Mesothelial cell of epicardium (in vitro differentiated cells): Measurements from ENCODE around the gene PREPL. TPM values are rescaled to one million over a fixed set of nuclear protein-coding genes. Genes with fewer than 3 reads are reported as not detected.
A peak's percentile ranks its signal among the peaks of the same experiment; 100 is the strongest.

ENCODE experiments used
- DNase-seq, 2 experiments: peaks; one replicate each; pipeline ENCODE4 v3.0.0; 2021; ENCODE audit warnings: low spot score in 2 of 2; ENCODE audit not compliant: unreplicated experiment in 2 of 2
- H3K27ac Mint-ChIP-seq: 2 replicates; pipeline ENCODE4 v1.8.0; 2021; ENCODE audit warnings: mixed read lengths
- H3K27me3 Mint-ChIP-seq: 2 replicates; pipeline ENCODE4 v1.8.0; 2021; ENCODE audit warnings: low read depth, mixed read lengths
- H3K36me3 Mint-ChIP-seq: 2 replicates; pipeline ENCODE4 v1.8.0; 2021; ENCODE audit warnings: mixed read lengths
- H3K4me1 Mint-ChIP-seq: 2 replicates; pipeline ENCODE4 v1.8.0; 2021; ENCODE audit warnings: mixed read lengths
- H3K4me3 Mint-ChIP-seq: 2 replicates; pipeline ENCODE4 v1.8.0; 2021; ENCODE audit warnings: mild to moderate bottlenecking, moderate library complexity, mixed read lengths
- H3K9me3 Mint-ChIP-seq: 2 replicates; pipeline ENCODE4 v1.8.0; 2021; ENCODE audit warnings: mixed read lengths
- total RNA-seq: library from RNA; stranded (reverse); gene quantifications from 3 replicates; pipeline ENCODE4 v1.2.1, GENCODE V29; 2021
- TF ChIP-seq, protein P1 (sequence below): fragments of 200-600 bp; sonication (generic); IDR thresholded peaks from one replicate; pipeline ENCODE4 v1.5.0; 2021; ENCODE audit warnings: antibody characterized with exemption; ENCODE audit not compliant: unreplicated experiment

PREPL gene
- total RNA-seq, 1 donor from 2014 or later: 47.2 TPM

DNA sequence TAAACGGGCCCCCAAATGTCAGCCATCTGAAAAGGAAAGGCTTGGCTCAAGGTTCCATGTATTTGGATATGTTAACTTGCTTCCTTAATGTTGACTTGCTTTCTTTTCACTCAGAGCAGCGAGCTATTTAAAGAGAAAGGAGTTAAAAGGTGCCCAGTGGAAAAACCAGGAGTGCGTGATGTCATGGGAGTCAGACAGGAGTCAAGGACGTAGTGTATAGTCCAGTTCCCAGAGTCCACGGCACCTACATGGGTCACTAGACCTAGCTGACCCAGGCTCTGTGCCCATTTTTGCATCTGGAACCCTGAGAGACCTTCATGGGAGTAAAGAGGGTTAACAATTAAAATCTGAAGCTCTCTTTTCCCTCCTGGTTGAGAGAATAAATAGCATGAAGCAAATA is 66.2 kb downstream of the PREPL start:
- Mint-ChIP-seq H3K36me3 (no peaks in the 10 kb centered on the region), H3K27ac (no peak overlapping the region), H3K4me1 (peaks cover 11% of the 10 kb centered on the region), H3K4me3 (no peak overlapping the region), H3K27me3 (peaks cover 4% of the 10 kb centered on the region), H3K9me3 (no peaks in the 10 kb centered on the region)
- TF ChIP-seq, protein P1, sequence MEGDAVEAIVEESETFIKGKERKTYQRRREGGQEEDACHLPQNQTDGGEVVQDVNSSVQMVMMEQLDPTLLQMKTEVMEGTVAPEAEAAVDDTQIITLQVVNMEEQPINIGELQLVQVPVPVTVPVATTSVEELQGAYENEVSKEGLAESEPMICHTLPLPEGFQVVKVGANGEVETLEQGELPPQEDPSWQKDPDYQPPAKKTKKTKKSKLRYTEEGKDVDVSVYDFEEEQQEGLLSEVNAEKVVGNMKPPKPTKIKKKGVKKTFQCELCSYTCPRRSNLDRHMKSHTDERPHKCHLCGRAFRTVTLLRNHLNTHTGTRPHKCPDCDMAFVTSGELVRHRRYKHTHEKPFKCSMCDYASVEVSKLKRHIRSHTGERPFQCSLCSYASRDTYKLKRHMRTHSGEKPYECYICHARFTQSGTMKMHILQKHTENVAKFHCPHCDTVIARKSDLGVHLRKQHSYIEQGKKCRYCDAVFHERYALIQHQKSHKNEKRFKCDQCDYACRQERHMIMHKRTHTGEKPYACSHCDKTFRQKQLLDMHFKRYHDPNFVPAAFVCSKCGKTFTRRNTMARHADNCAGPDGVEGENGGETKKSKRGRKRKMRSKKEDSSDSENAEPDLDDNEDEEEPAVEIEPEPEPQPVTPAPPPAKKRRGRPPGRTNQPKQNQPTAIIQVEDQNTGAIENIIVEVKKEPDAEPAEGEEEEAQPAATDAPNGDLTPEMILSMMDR: no peak
- DNase-seq: no peak

GRCh38 chr2:44291281-44292248 is 69.7 kb downstream of the PREPL start:
- peak; percentile 22 to 62 for DNase-seq
- Mint-ChIP-seq H3K4me3 (no peak overlapping the region), H3K27ac (no peak overlapping the region), H3K4me1 (peaks cover 11% of the 10 kb centered on the region), H3K27me3 (no peaks in the 10 kb centered on the region), H3K9me3 (no peaks in the 10 kb centered on the region), H3K36me3 (no peaks in the 10 kb centered on the region)
- TF ChIP-seq, protein P1: no peak

GRCh38 chr2:44290261-44290660 is 71.0 kb downstream of the PREPL start:
- DNase-seq: no peak
- peaks cover 11% of the 10 kb centered on the region for H3K4me1 Mint-ChIP-seq

GRCh38 chr2:44286884-44287638 is 74.2 kb downstream of the PREPL start:
- no peak overlapping the region for H3K27ac Mint-ChIP-seq
- no peak overlapping the region for H3K4me3 Mint-ChIP-seq
- H3K36me3 Mint-ChIP-seq: no peaks in the 10 kb centered on the region
- H3K4me1 Mint-ChIP-seq: peaks cover 11% of the 10 kb centered on the region
- H3K27me3 Mint-ChIP-seq: no peaks in the 10 kb centered on the region
- TF ChIP-seq, protein P1: no peak
- H3K9me3 Mint-ChIP-seq: no peaks in the 10 kb centered on the region
- no peak for DNase-seq

More at GRCh38 chr2:44290261-44290660, 71.0 kb downstream of the PREPL start:
- no peaks in the 10 kb centered on the region for H3K36me3 Mint-ChIP-seq
- TF ChIP-seq, protein P1: no peak
- no peaks in the 10 kb centered on the region for H3K27me3 Mint-ChIP-seq
- H3K27ac Mint-ChIP-seq: no peak overlapping the region
- no peaks in the 10 kb centered on the region for H3K9me3 Mint-ChIP-seq
- no peak overlapping the region for H3K4me3 Mint-ChIP-seq

- H3K9me3 Mint-ChIP-seq: no peaks in the 10 kb centered on the region
- H3K27ac Mint-ChIP-seq: no peak overlapping the region
- H3K4me1 Mint-ChIP-seq: peaks cover 6% of the 10 kb centered on the region
- TF ChIP-seq, protein P1: no peak
- no peak for DNase-seq
- no peaks in the 10 kb centered on the region for H3K27me3 Mint-ChIP-seq
- H3K4me3 Mint-ChIP-seq: no peak overlapping the region
- no peaks in the 10 kb centered on the region for H3K36me3 Mint-ChIP-seq
Measured at GRCh38 chr2:44286119-44286883, 75.0 kb downstream of the PREPL start.
